Esophagus squamous epithelium (tissue), 5 donors: ENCODE data around the gene PLK1. TPM values are rescaled to one million over a fixed set of nuclear protein-coding genes. Genes with fewer than 3 reads are reported as not detected.
A peak's percentile ranks its signal among the peaks of the same experiment; 100 is the strongest.
"Not testable (repeated sequence)": the region's sequence is repeated elsewhere in the genome, so short reads cannot be mapped to it uniquely, and the experiment has no call there.

ENCODE experiments used
- DNase-seq: peaks from one replicate; lab custom pipeline; 2025; lab: John Stamatoyannopoulos, UW
- H3K27ac ChIP-seq, 4 donors: fragments of 200-600 bp; sonication (generic); one replicate each; pipeline ENCODE4 v1.5.1; 2016 to 2019; ENCODE audit warnings: mild to moderate bottlenecking in 1 of 4
- H3K27me3 ChIP-seq, 4 donors: fragments of 200-600 bp; sonication (generic); 1 replicate in 3 of 4; 2 replicates in 1 of 4; pipeline versions ENCODE4 v1.5.1 to v1.6.0; 2017 to 2021; ENCODE audit warnings: antibody characterized with exemption in 1 of 4
- H3K36me3 ChIP-seq, 3 donors: fragments of 200-600 bp; sonication (generic); one replicate each; pipeline ENCODE4 v1.5.1; 2016 to 2019
- H3K4me1 ChIP-seq, 3 donors: fragments of 200-600 bp; sonication (generic); one replicate each; pipeline ENCODE4 v1.5.1; 2017 to 2019
- H3K4me3 ChIP-seq, 4 donors: fragments of 200-600 bp; sonication (generic); 1 replicate in 3 of 4; 2 replicates in 1 of 4; pipeline ENCODE4 v1.5.1; 2016 to 2019; ENCODE audit warnings: mild to moderate bottlenecking in 2 of 4, moderate library complexity in 1 of 4
- H3K9me3 ChIP-seq, 3 donors: fragments of 200-600 bp; sonication (generic); one replicate each; pipeline ENCODE4 v1.5.1; 2016 to 2019
- CTCF ChIP-seq, 6 experiments: fragments of 450-650 bp in 4 of 6; fragments of 200-600 bp in 2 of 6; sonication (generic) in 2 of 6; IDR thresholded peaks; one replicate each; pipeline ENCODE4 v1.5.1; 2016 to 2019; ENCODE audit warnings: antibody characterized with exemption in 6 of 6, mild to moderate bottlenecking in 4 of 6, moderate library complexity in 4 of 6
- POLR2A ChIP-seq, 4 donors: fragments of 450-650 bp; IDR thresholded peaks; one replicate each; pipeline ENCODE4 v1.6.1; 2017; ENCODE audit warnings: antibody characterized with exemption in 4 of 4, mild to moderate bottlenecking in 4 of 4, moderate library complexity in 3 of 4
- WGBS, 2 donors: methylation state at CpG; one replicate each; pipeline ENCODE4 v1.1.5; 2018; 5-methylcytosine and 5-hydroxymethylcytosine counted together
- intact Hi-C: fragments of 100-400 bp; cut with DNase I; formaldehyde crosslinking; loops from one replicate; pipeline ENCODE4 v1.15.0; 2022
- total RNA-seq, 4 donors: library from RNA; depleted of rRNA; stranded (reverse); fragments of >200 nt; gene quantifications; one replicate each; pipeline ENCODE4 v1.1.0, GENCODE V29; 2016
- donor health status: DM: yes; HTN: yes; CAD: no.

Gene PLK1
- 10 to 100 TPM; 13.0 to 45.3 (median 17.7) TPM for total RNA-seq

DNA sequence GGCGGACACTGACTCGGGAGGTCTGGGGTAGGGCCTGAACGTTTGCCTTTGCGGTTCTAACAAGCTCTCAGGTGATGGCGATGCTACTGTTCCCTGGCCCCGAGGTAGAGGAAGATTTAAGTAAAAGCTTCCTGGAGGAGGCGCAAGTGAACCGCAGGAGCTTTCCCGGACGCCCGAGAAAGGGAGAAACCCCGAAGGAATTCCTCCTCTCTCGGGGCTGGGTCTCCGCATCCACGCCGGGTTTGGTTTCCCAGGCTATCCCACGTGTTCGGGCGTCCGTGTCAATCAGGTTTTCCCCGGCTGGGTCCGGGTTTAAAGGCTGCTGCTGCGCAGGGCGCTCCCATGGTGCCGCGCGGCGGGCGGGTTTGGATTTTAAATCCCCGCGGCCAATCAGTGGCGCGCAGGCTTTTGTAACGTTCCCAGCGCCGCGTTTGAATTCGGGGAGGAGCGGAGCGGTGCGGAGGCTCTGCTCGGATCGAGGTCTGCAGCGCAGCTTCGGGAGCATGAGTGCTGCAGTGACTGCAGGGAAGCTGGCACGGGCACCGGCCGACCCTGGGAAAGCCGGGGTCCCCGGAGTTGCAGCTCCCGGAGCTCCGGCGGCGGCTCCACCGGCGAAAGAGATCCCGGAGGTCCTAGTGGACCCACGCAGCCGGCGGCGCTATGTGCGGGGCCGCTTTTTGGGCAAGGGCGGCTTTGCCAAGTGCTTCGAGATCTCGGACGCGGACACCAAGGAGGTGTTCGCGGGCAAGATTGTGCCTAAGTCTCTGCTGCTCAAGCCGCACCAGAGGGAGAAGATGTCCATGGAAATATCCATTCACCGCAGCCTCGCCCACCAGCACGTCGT, at the start of gene PLK1:
Gene PLK1 (plus strand): TSS at position 460 of the 844 bp plus-strand sequence. CDS start 44 bp downstream, at position 504.
- Histone ChIP-seq H3K36me3 (peaks cover 0 to 65% (median 0%) of the 10 kb centered on the region in 3 donors), H3K4me1 (peaks cover 13 to 34% (median 14%) of the 10 kb centered on the region in 3 donors), H3K4me3 (peak within 1 kb of the TSS; percentile 43 to 75 (median 55)), H3K9me3 (no peaks in the 10 kb centered on the region), H3K27ac (peak within 1 kb of the TSS in 3 of 4 donors; percentile 33 to 54 (median 38)), H3K27me3 (no peaks in the 10 kb centered on the region)
- DNase-seq = no peak
- TF ChIP-seq CTCF (IDR thresholded peaks at IDR 0.05) = peak in 5 of 6 experiments; percentile 22 to 39 (median 27)
- TF ChIP-seq POLR2A (IDR thresholded peaks at IDR 0.05) = peak in 1 of 4 donors; percentile 28
- WGBS, 2 donors = 0% methylated on average over 10 to 13 of the region's 75 CpGs
- intact Hi-C loops = no loop called here

DNA sequence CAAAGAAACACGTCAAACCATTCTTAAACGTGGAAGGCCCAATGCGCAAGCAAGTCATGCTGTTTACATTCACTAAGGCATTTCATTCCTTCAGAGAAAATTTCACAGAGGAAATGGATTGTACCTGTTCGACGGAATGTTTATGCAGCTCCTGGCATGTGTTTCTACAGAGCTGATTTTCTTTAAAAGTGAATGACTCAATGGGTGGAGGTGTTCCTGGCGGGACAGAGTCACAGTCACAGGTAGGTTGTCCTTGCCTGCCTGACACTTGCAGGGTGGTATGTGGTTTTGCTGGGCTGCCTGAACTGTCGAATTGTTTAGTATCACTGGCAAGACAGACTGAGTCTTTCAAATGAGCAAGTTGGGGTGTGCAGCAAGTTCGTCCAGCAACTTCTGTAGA, 49.2 kb upstream of the PLK1 start:
- peaks cover 0 to 86% (median 20%) of the 10 kb centered on the region in 3 donors for H3K36me3 ChIP-seq
- intact Hi-C loops = no loop called here
- TF ChIP-seq CTCF (IDR thresholded peaks at IDR 0.05) = no peak
- no peak for TF ChIP-seq POLR2A (IDR thresholded peaks at IDR 0.05)
- no peaks in the 10 kb centered on the region for H3K27me3 ChIP-seq
- WGBS, 2 donors = 59 to 62% methylated on average over 8 of the region's 8 CpGs
- H3K27ac ChIP-seq = peak overlapping the region; percentile 51 to 81 (median 68)
- peaks cover 0 to 27% (median 11%) of the 10 kb centered on the region in 3 donors for H3K4me1 ChIP-seq
- H3K9me3 ChIP-seq = no peaks in the 10 kb centered on the region
- DNase-seq = no peak
- no peak overlapping the region for H3K4me3 ChIP-seq

GRCh38 chr16:23631874-23632273, 46.8 kb upstream of the PLK1 start:
- H3K27me3 ChIP-seq, H3K4me3 ChIP-seq, H3K9me3 ChIP-seq, intact Hi-C loops, H3K27ac ChIP-seq, DNase-seq: not testable (repeated sequence)
- H3K4me1 ChIP-seq = peaks cover 0 to 27% (median 11%) of the 10 kb centered on the region in 3 donors
- WGBS, 2 donors = 93 to 100% methylated on average over 3 of the region's 3 CpGs
- H3K36me3 ChIP-seq = peaks cover 0 to 86% (median 13%) of the 10 kb centered on the region in 3 donors

GRCh38 chr16:23634461-23635036, 44.1 kb upstream of the PLK1 start:
- peaks cover under 1 to 22% (median 9%) of the 10 kb centered on the region in 3 donors for H3K4me1 ChIP-seq
- intact Hi-C loops = no loop called here
- 95 to 97% methylated on average over 4 of the region's 4 CpGs for WGBS, 2 donors
- no peaks in the 10 kb centered on the region for H3K27me3 ChIP-seq
- no peak overlapping the region for H3K4me3 ChIP-seq
- H3K36me3 ChIP-seq = peaks cover 0 to 80% (median 11%) of the 10 kb centered on the region in 3 donors
- H3K9me3 ChIP-seq = no peaks in the 10 kb centered on the region
- no peak overlapping the region for H3K27ac ChIP-seq
- TF ChIP-seq POLR2A (IDR thresholded peaks at IDR 0.05) = no peak
- no peak for TF ChIP-seq CTCF (IDR thresholded peaks at IDR 0.05)
- DNase-seq = no peak

DNA sequence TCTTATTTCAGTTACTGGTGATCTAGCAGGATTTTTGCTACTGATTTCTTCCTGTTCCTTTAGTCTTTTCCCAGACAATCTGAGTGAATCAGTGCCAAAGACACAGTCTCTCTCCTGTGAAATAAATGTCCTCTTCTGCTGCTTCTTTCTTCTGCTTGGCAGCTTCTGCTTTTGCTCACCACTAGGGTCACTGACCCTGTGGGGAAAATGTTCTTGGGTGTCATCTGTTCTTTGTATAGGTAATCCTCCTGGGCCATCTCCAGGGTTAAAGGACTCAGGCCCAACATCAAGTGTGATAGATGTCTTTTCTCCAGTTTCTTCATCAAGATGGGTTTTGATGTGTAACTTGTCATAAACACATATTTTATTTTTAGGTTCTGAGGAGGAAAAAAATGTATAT, 42.7 kb upstream of the PLK1 start:
- no peak for DNase-seq
- intact Hi-C loops = no loop called here
- H3K4me3 ChIP-seq = no peak overlapping the region
- no peak overlapping the region for H3K27ac ChIP-seq
- peaks cover 0 to 72% (median 11%) of the 10 kb centered on the region in 3 donors for H3K36me3 ChIP-seq
- peaks cover 9 to 18% (median 12%) of the 10 kb centered on the region in 3 donors for H3K4me1 ChIP-seq
- H3K9me3 ChIP-seq = no peaks in the 10 kb centered on the region
- TF ChIP-seq CTCF (IDR thresholded peaks at IDR 0.05) = no peak
- no peak for TF ChIP-seq POLR2A (IDR thresholded peaks at IDR 0.05)
- no peaks in the 10 kb centered on the region for H3K27me3 ChIP-seq
